GM10266 (cell line): ENCODE results near the gene CD302.

Experiments
- DNase-seq: peaks from one replicate; pipeline ENCODE4 v3.0.0; 2012; ENCODE audit errors: extremely low spot score
- CTCF ChIP-seq: IDR thresholded peaks from 2 replicates; pipeline ENCODE4 v1.5.1; 2012; ENCODE audit warnings: mild to moderate bottlenecking, low read depth; ENCODE audit not compliant: control insufficient read depth, insufficient read depth; ENCODE audit errors: missing control alignments

Gene CD302

GRCh38 chr2:159803235-159803962 lies 5.4 kb upstream of the CD302 start:
- DNase-seq, result no peak
- TF ChIP-seq CTCF, result no peak

GRCh38 chr2:159802673-159803072 lies 4.7 kb upstream of the CD302 start:
- no peak for DNase-seq
- no peak for TF ChIP-seq CTCF

- DNase-seq, result no peak
- TF ChIP-seq CTCF, result no peak
These were observed 1.8 kb upstream of the CD302 start for GRCh38 chr2:159799833-159800232.

- no peak for DNase-seq
These were observed 343 bp upstream of the CD302 start for GRCh38 chr2:159798376-159798725.

GRCh38 chr2:159797225-159797542 lies 824 bp downstream of the CD302 start:
- TF ChIP-seq CTCF, result no peak
- DNase-seq, result no peak

More at GRCh38 chr2:159798376-159798725, 343 bp upstream of the CD302 start:
- no peak for TF ChIP-seq CTCF

- no peak for DNase-seq
- TF ChIP-seq CTCF, result no peak
These were observed 1.9 kb downstream of the CD302 start for GRCh38 chr2:159795841-159796690.

GRCh38 chr2:159793326-159793725 lies 4.7 kb downstream of the CD302 start:
- DNase-seq, result no peak
- no peak for TF ChIP-seq CTCF
